Right cardiac atrium (tissue), 5 donors: ENCODE results near the gene PSPN. TPM values are rescaled to one million over a fixed set of nuclear protein-coding genes. Genes with fewer than 3 reads are reported as not detected.
"Not testable (repeated sequence)": the region's sequence is repeated elsewhere in the genome, so short reads cannot be mapped to it uniquely, and the experiment has no call there.

Experiments used
- ATAC-seq, 2 donors: fragments of 200-7000 bp; cut with Tn5 transposase; one replicate each; pipeline versions ENCODE4 v1.8.0 to v1.9.1; 2020; ENCODE audit warnings: moderate library complexity in 2 of 2, mild to moderate bottlenecking in 1 of 2
- DNase-seq, 3 donors: peaks; one replicate each; pipeline ENCODE4 v3.0.0-alpha.2; 2020
- H3K27ac ChIP-seq: one replicate; pipeline ENCODE4 v1.5.1; 2013; ENCODE audit warnings: mild to moderate bottlenecking, low read length, control low read depth, moderate library complexity
- H3K27me3 ChIP-seq: one replicate; pipeline ENCODE4 v1.6.1; 2013; ENCODE audit not compliant: control insufficient read depth, insufficient read depth
- H3K4me1 ChIP-seq: one replicate; pipeline ENCODE4 v1.6.1; 2013; ENCODE audit warnings: low read length; ENCODE audit not compliant: control insufficient read depth, insufficient read depth
- H3K4me3 ChIP-seq: one replicate; pipeline ENCODE4 v1.5.1; 2013; ENCODE audit warnings: low read length, control low read depth
- H3K9me3 ChIP-seq: one replicate; pipeline ENCODE4 v1.6.1; 2013; ENCODE audit warnings: low read length; ENCODE audit not compliant: control insufficient read depth
- WGBS: extraction: QIAGEN DNeasy Blood & Tissue Kit; methylation state at CpG from one replicate; pipeline ENCODE4 v1.1.7; 2013; 5-methylcytosine and 5-hydroxymethylcytosine counted together
- intact Hi-C, 4 donors: fragments of 100-400 bp; cut with DNase I; formaldehyde crosslinking; loops; one replicate each; pipeline versions ENCODE4 v1.11.0 to v1.14.0; 2022 to 2023
- polyA plus RNA-seq: library from polyadenylated mRNA; stranded (reverse); fragments of 200-250 nt; gene quantifications from one replicate; pipeline ENCODE4 v1.2.3, GENCODE V29; 2013
- total RNA-seq, 4 donors: library from RNA; stranded (reverse); fragmentation: NEBNext Ultra II Directional; extraction: Animal tissue kit (Norgen Biotek cat#: 25700); gene quantifications; one replicate each; pipeline ENCODE4 v1.2.1, GENCODE V29; 2021
- donor health status: healthy with polysubstance abuse.
- donor health status: DM: no; HTN: yes; CAD: no.
- donor health status: DM: no; HTN: no; CAD: no.
- donor health status: DM: no; HTN: yes; CAD: no; lungs with severe emphysema.
- donor health status: DM: yes; HTN: yes; CAD: no.

The PSPN gene
- total and polyA plus RNA-seq, 5 donors: 0.50 to 1.3 (median 0.92) TPM

DNA sequence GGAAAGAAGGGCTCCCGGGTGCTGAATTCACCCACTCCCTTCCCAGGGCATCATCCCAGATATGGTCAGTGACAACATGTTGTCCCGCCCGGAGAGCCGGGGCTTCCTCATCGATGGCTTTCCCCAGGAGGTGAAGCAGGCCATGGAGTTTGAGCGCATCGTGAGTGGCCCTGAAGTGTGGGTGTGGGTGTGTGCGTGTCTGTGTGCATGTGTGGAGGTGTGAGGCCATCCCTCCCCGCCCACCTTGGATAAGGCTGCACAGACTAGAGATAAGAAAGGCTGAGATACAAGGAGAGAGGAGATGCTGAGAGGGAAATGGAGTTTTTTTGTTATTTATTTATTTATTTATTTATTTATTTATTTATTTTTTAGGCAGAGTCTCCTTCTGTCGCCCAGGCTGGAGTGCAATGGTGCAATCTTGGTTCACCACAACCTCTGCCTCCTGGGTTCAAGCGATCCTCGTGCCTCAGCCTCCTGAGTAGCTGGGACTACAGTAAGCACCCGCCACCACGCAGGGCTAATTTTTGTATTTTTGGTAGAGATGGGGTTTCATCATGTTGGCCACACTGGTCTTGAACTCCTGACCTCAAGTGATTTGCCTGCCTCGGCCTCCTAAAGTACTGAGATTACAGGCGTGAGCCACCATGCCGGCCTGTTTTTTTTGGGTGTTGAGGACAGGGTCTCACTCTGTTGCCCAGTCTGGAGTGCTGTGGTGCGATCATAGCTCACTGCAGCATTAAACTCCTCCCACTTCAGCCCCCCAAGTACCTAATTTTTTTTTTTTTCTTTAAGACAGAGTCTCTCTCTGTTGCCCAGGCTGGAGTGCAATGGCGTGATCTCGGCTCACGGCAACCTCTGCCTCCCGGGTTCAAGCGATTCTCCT, 24.6 kb upstream of the PSPN start:
- H3K4me1 ChIP-seq, ATAC-seq, H3K4me3 ChIP-seq, intact Hi-C loops, H3K27ac ChIP-seq, H3K27me3 ChIP-seq, DNase-seq, H3K9me3 ChIP-seq: not testable (repeated sequence)
- 91% methylated on average over 23 of the region's 23 CpGs for WGBS

DNA sequence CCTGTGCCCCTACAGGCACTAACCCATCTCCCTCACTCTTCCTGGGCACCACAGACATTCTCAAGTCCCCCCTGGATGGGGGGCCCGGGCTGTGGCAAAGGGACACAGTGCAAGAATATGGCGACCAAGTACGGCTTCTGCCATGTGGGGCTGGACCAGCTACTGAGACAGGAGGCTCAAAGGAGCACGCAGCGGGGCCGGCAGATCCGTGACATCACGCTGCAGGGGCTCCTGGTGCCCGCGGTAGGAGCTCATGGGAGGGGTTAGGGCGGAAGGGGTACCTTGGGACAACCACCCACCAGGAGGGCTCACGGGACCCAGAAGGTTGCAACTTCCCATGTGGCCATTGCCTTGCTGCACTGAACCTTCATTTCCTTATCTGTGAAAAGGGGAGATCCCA, 20.6 kb upstream of the PSPN start:
- DNase-seq: peak in 1 of 3 donors; percentile 32
- Histone ChIP-seq H3K27me3 (no peaks in the 10 kb centered on the region), H3K9me3 (no peaks in the 10 kb centered on the region), H3K4me1 (peaks cover 4% of the 10 kb centered on the region), H3K4me3 (no peak overlapping the region), H3K27ac (no peak overlapping the region)
- intact Hi-C loops: no loop called here
- 92% methylated on average over 12 of the region's 12 CpGs for WGBS
- no peak for ATAC-seq

DNA sequence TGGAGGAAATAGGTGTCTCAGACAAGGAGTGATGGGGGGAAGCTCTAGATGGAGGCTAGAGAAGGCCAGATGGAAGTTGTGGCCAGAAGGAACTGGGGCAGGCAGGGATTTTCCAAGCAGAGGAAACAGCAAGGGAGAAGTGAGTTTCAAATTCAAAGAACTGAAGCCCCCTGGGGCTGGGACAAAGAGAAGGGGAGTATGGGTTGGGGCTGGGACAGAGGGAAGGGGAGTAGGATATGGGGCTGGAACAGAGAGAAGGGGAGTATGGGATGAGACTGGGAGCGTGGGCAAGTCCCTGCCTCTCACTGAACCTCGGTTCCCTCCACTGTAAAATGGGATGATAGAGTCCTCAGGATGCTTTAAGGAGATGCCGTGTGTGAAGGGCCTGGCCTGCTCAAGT, 19.1 kb upstream of the PSPN start:
- no peak overlapping the region for H3K4me3 ChIP-seq
- no peaks in the 10 kb centered on the region for H3K9me3 ChIP-seq
- H3K27me3 ChIP-seq: no peaks in the 10 kb centered on the region
- WGBS: 89% methylated on average over 3 of the region's 3 CpGs
- no peak overlapping the region for H3K27ac ChIP-seq
- peaks cover 4% of the 10 kb centered on the region for H3K4me1 ChIP-seq
- intact Hi-C loops: no loop called here
- ATAC-seq: no peak
- DNase-seq: no peak

DNA sequence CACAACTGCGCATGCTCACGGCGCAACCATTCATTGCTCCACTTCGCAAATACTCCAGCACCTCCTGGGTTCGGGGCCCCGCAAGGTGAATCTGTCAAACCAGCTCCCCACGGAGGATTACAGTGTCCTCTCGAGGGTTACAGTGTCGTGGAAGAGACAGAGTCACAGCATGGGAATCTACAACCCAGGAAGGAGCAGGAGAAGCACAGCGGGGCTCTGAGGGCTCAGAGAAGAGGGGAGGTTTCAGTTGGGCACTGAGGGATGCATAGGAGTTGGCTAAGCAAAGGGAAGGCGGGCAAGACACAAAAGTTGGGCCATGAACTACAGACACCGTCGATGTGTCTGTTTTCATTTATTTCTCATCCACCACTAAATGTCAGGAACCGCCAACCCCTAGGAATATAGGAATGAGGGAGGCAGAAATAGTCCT, 18.3 kb upstream of the PSPN start:
- H3K9me3 ChIP-seq: no peaks in the 10 kb centered on the region
- H3K27me3 ChIP-seq: no peaks in the 10 kb centered on the region
- H3K4me1 ChIP-seq: peaks cover 4% of the 10 kb centered on the region
- H3K27ac ChIP-seq: peak overlapping the region; percentile 61
- ATAC-seq (no peak), DNase-seq (no peak)
- peak overlapping the region; percentile 76 for H3K4me3 ChIP-seq
- intact Hi-C loops: no loop called here
- WGBS: 28% methylated on average over 14 of the region's 14 CpGs

DNA sequence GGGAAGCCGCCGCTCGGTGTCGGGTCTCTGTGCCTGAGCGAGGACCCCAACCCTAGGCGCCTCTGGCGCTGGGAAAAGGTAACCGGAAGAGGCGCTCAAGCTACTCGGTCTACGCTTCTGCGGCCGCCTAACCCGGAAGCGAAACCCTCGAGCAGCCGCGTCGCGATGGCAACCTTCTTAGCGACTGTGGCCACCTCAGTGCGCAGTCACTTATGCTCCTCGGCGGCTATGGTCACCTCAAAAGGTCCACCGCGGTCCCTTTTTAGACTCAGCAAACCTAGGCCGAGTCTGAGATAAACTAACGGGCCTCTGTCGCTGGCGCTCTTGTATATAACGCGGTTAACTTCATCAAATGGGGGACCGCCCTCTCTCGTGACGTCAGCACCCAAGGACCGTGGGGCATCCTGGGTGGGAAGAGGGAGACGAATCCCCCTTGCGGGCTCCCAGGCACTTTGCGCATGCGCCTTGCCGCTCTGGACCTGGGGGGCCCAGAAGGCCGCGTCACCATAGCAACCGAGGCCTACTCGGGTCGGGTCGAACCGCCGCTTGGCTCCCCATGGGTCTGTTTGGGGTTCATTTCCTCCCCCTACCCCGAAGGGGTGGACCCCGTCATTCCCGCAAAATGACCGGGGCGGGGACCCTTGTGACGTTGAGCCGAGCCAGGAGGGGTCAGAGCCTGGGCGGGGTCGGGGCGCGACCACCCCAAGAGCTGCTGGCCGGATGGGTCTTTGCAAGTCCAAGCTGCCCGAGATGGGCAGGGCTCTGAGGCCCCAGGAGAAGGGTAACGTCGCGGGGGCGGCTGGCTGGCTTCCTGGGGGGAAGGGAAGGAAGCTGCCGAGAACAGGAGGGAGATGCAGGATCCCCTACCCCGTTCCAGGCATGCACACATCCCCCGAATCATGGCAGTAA, 17.6 kb upstream of the PSPN start, which contains the start of gene GTF2F1:
Gene GTF2F1, minus strand, starts transcription at position 91 of the 909 bp plus-strand sequence. CDS start 169 bp downstream, outside the sequence.
- H3K4me3 ChIP-seq: peak within 1 kb of the TSS; percentile 76
- peak; percentile 99 for DNase-seq
- peaks cover 4% of the 10 kb centered on the region for H3K4me1 ChIP-seq
- intact Hi-C loops: no loop called here
- H3K9me3 ChIP-seq: no peaks in the 10 kb centered on the region
- WGBS: under 1% methylated on average over 69 of the region's 69 CpGs
- peak; percentile 94 to 96 for ATAC-seq
- H3K27me3 ChIP-seq: no peaks in the 10 kb centered on the region
- H3K27ac ChIP-seq: peak within 1 kb of the TSS; percentile 61

DNA sequence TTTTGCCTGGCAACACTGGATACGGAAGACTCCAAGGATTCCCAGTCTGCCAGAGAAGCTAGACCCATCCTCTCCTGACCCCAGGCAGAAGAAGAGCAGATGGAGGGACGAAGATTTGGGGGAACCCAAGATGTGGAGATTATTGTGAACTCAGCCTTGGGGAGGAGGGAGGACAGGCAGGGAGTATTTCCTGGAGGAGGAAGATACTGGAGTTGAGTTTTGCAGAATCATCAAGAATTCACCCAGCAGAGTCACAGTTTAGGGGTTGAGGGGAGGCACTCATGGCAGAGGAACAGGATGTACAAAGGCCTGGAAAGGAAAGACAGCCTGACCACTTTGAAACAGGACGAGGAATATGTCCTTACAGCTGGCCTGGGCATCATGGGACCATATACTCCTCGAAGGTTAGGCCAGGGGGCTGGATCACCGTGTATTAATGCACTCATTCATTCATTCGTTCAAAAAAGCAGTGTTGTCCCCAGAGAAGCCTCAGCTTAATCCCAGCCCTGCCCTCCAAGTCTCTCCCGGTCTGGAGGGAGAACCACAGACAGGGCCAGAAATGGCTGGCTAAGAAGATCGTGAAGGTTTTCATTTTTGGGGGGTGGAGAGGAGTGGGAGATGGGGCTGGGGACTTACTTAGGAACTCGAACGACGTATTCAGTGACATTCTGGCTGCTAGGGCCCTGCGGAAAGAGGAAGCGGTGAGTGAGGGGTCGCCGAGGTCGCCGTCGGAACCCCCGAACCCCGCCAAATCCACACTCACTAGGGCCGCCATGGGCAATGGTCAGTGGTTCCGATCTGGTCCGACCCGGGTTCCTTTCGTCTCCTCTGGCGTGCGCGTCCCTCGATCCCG, 16.7 kb upstream of the PSPN start:
- Histone ChIP-seq H3K4me1 (peaks cover 4% of the 10 kb centered on the region), H3K4me3 (peak overlapping the region; percentile 76), H3K27me3 (no peaks in the 10 kb centered on the region), H3K27ac (peak overlapping the region; percentile 61), H3K9me3 (no peaks in the 10 kb centered on the region)
- ATAC-seq (no peak), DNase-seq (no peak)
- WGBS: 7% methylated on average over 30 of the region's 30 CpGs
- intact Hi-C loops: no loop called here

DNA sequence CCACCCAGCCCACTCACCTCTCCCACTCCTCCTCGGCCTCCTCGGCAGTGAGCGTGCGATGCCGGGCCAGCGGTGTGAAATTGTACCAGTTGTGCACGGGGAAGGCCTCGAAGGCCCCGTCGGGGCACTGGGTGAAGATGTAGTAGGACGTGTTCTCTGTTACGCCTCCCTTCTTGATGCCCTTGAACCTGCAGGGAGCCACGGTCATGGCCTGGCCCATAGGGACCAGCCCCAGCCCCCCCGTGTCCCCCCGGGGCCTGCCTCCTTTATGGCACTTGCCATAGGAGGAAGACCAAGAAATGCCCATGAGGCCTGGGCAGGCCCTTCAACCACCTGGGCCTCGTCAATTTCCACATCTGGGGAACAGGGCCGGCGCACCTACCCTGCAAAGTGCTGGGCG, 11.6 kb upstream of the PSPN start:
- H3K9me3 ChIP-seq: no peaks in the 10 kb centered on the region
- no peaks in the 10 kb centered on the region for H3K27me3 ChIP-seq
- DNase-seq (no peak), ATAC-seq (no peak)
- intact Hi-C loops: no loop called here
- H3K4me1 ChIP-seq: peaks cover 3% of the 10 kb centered on the region
- 95% methylated on average over 19 of the region's 19 CpGs for WGBS
- no peak overlapping the region for H3K4me3 ChIP-seq
- no peak overlapping the region for H3K27ac ChIP-seq

DNA sequence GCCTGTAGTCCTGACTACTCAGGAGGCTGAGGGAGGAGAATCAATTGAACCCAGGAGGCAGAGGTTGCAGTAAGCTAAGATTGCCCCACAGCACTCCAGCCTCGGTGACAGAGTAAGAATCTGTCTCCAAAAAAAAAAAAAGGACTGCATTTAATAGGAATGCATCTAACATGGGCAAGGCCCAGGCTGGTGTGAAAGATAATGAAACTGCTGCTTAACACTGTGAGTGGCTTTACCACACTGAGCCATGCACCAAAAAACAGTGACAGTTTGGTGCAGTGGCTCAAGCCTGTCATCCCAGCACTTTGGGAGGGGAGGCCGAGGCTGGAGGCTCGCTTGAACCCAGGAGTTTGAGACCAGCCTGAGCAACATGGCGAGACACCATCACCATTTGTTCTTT, 8.6 kb upstream of the PSPN start:
- 96% methylated on average over 4 of the region's 4 CpGs for WGBS
- Histone ChIP-seq H3K4me1 (no peaks in the 10 kb centered on the region), H3K27ac (no peak overlapping the region), H3K4me3 (no peak overlapping the region), H3K9me3 (no peaks in the 10 kb centered on the region), H3K27me3 (no peaks in the 10 kb centered on the region)
- intact Hi-C loops: no loop called here
- ATAC-seq: no peak
- no peak for DNase-seq

DNA sequence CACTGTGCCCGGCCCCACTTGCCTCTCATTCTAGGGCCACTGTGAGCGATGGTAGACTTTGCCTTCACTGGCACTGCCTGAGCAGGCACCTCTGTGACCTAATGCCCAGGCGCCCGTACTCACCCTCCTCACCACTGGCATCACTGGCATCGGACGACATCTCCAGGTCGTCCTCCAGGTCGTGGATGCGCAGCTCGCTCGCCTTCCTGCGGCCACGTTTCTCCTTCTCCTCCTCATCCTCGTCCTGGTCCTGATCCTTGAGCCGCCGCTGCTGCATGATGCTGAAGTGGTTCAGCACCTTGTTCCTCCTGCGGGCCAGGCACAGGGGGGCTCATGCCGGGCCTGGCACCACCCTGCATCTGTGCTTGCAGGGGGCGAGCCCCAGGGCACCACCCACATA, 7.5 kb upstream of the PSPN start:
- DNase-seq: no peak
- WGBS: 94% methylated on average over 19 of the region's 19 CpGs
- ATAC-seq: no peak
- Histone ChIP-seq H3K9me3 (no peaks in the 10 kb centered on the region), H3K4me3 (no peak overlapping the region), H3K27me3 (no peaks in the 10 kb centered on the region), H3K4me1 (no peaks in the 10 kb centered on the region), H3K27ac (no peak overlapping the region)
- intact Hi-C loops: no loop called here

DNA sequence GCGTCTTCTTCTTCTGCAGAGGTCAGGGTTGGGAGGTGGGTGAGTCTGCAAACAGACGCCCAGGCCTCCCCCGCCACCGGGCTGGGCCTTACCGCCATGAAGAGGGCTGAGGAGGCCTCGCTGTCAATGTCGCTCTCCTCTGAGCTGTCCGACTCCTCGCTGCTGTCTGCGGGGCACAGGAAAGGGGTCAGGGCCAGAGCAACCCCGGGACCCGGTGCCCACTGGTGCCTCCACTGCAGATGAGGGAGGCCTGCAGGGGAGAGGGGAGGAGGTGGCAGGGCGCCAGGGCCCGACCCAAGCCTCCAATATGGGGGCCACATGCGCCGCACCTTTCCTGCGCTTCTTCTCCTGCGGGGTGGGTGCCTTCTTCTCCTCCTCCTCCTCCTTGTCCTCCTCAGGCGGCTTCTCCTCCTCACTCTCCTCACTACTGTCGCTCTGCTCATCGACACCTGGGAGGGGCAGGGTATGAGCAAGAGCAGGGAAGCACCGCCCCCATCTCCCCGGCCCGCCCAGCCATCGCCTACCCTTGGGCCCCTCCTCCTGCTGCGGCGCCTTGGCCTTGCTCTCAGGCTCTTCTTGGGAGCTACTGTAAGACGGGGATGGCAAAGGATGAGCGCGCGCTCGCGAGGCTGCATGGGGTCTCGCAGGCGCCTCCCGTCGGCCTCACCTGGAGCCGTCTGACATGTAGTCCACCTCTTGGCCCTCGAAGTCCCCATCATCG, 5.5 kb upstream of the PSPN start:
- no peaks in the 10 kb centered on the region for H3K27me3 ChIP-seq
- H3K9me3 ChIP-seq: no peaks in the 10 kb centered on the region
- DNase-seq (peak in 1 of 3 donors; percentile 48), ATAC-seq (no peak)
- no peak overlapping the region for H3K27ac ChIP-seq
- H3K4me1 ChIP-seq: no peaks in the 10 kb centered on the region
- intact Hi-C loops: no loop called here
- 96% methylated on average over 40 of the region's 40 CpGs for WGBS
- no peak overlapping the region for H3K4me3 ChIP-seq
